ENCODE data around the gene KRTAP10-3.
"Not testable (repeated sequence)": the region's sequence is repeated elsewhere in the genome, so short reads cannot be mapped to it uniquely, and the experiment has no call there.

Gene KRTAP10-3

DNA sequence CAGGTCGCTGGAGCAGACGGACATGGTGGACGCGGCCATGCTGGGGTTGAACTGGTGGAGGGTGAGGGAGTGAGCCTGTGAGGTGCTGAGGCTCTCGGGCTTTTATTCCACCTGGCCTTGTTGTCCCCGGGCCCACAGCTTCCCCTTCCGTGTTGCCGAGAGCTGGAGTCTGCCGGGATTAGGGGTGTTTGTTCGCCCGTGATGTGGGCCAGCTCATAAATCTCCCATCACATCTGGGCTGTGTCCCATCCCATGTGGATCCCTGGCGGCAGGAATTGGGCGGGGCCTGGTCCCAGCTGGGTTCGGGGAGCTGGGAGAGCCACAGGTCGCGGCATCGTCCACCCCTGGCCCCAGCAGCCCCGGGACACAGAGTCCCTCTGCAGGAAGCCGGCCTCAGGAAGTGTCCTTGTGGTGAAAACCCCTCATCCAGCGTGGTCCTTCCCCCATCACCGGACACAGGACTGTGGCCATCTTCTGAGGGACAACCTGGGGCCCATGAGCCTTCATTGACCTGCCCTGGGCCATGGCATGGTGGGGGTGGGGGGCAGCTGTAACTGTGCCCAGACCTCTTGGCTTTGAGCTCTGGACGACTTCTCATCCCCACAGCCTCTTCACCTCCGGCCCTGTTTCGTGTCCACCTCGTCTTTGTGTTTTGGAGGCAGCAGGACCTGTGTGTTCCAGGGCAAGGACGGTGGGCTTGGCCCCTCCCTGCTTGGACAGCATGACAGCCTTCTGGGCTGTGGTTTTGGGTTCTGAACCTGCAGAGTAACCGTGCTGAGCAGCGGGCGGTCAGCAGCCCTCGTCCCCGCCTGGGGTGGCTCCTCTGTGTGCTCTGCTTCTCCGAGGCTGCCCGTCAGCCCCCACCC, 34.1 kb upstream of the KRTAP10-3 start, which contains the start of gene KRTAP10-6:
KRTAP10-6 (minus strand) TSS at position 60 of the 866 bp plus-strand sequence; CDS start at position 39, 21 bp downstream.
- peak within 1 kb of the TSS; percentile 99 for H2AK5ac ChIP-seq (ENCODE audit: low read depth, low read length)
- peak within 1 kb of the TSS; percentile 89 for H3K14ac ChIP-seq (ENCODE audit: low read length)
- H3K36me3 ChIP-seq (replicated peaks in 1 of 2; ENCODE audit: control insufficient read depth in 2 of 2, insufficient read depth in 2 of 2, low read length in 2 of 2) = no peaks in the 10 kb centered on the region
- H2BK15ac ChIP-seq (ENCODE audit: low read length) = peak within 1 kb of the TSS; percentile 87
- peaks cover 3 to 6% of the 10 kb centered on the region in 2 donors for H3K4me1 ChIP-seq (ENCODE audit: control insufficient read depth in 2 of 2, insufficient read depth in 1 of 2, low read depth in 1 of 2, low read length in 2 of 2)
- H3K4ac ChIP-seq (ENCODE audit: low read length) = peak within 1 kb of the TSS; percentile 1
- H2AFZ ChIP-seq (ENCODE audit: low read length) = peak within 1 kb of the TSS; percentile 72
- peak within 1 kb of the TSS; percentile 73 for H3K23ac ChIP-seq (ENCODE audit: low read depth, low read length, poor library complexity)
- H3K18ac ChIP-seq (ENCODE audit: low read length) = peak within 1 kb of the TSS; percentile 100
- peaks cover 3% of the 10 kb centered on the region for H3K79me1 ChIP-seq (ENCODE audit: low read depth, low read length)
- H3K9ac ChIP-seq (ENCODE audit: low read depth, low read length, poor library complexity) = no peak within 1 kb of the TSS
- H4K91ac ChIP-seq (ENCODE audit: low read depth, low read length, poor library complexity) = no peak within 1 kb of the TSS
- no peak within 1 kb of the TSS for H3K27ac ChIP-seq (replicated peaks; ENCODE audit: low read length)
- H2BK5ac ChIP-seq (ENCODE audit: low read length) = peak within 1 kb of the TSS; percentile 75
- H3K4me2 ChIP-seq (ENCODE audit: insufficient read depth, low read length, poor library complexity, severe bottlenecking) = no peak within 1 kb of the TSS
- peaks cover 0 to 3% of the 10 kb centered on the region in 2 donors for H3K9me3 ChIP-seq (replicated peaks in 1 of 2; ENCODE audit: control insufficient read depth in 2 of 2, insufficient read depth in 1 of 2, low read depth in 1 of 2, low read length in 2 of 2)
- no CpG with 5 or more reads among the region's 33 CpGs for WGBS, 2 donors (ENCODE audit: extremely low coverage in 2 of 2, insufficient read length in 2 of 2, insufficient replicate concordance in 1 of 2)
- H3K27me3 ChIP-seq (ENCODE audit: control insufficient read depth in 3 of 3, insufficient read depth in 3 of 3, low read depth in 1 of 3, low read length in 3 of 3) = no peaks in the 10 kb centered on the region
- H3K4me3 ChIP-seq (ENCODE audit: low read length in 2 of 2) = no peak within 1 kb of the TSS
- no peak for DNase-seq (ENCODE audit: low spot score)
- peak within 1 kb of the TSS; percentile 98 for H2BK12ac ChIP-seq (ENCODE audit: low read length)
- peak within 1 kb of the TSS; percentile 43 for H4K8ac ChIP-seq (ENCODE audit: low read depth, low read length)
- peak within 1 kb of the TSS; percentile 38 for H2BK120ac ChIP-seq (ENCODE audit: low read depth, low read length)

DNA sequence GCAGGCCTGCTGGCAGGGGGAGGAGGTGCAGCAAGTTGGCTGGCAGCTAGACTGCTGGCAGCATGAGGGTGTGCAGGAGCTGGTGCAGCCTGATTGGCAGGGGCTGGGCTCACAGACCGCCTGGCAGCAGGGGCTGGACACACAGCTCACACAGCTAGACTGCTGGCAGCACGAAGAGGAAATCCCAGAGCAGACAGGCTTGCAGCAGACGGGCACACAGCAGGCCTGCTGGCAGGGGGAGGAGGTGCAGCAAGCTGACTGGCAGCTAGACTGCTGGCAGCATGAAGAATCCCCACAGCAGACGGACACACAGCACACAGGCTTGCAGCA, 33.2 kb upstream of the KRTAP10-3 start:
- not testable (repeated sequence) for H4K8ac ChIP-seq (ENCODE audit: low read depth, low read length); DNase-seq (ENCODE audit: low spot score); H3K9ac ChIP-seq (ENCODE audit: low read depth, low read length, poor library complexity); H2BK5ac ChIP-seq (ENCODE audit: low read length); H3K4me2 ChIP-seq (ENCODE audit: insufficient read depth, low read length, poor library complexity, severe bottlenecking); H3K4me3 ChIP-seq (ENCODE audit: low read length in 2 of 2); H3K27me3 ChIP-seq (ENCODE audit: control insufficient read depth in 3 of 3, insufficient read depth in 3 of 3, low read depth in 1 of 3, low read length in 3 of 3); H2BK15ac ChIP-seq (ENCODE audit: low read length); H3K36me3 ChIP-seq (replicated peaks in 1 of 2; ENCODE audit: control insufficient read depth in 2 of 2, insufficient read depth in 2 of 2, low read length in 2 of 2); H3K4me1 ChIP-seq (ENCODE audit: control insufficient read depth in 2 of 2, insufficient read depth in 1 of 2, low read depth in 1 of 2, low read length in 2 of 2); H4K91ac ChIP-seq (ENCODE audit: low read depth, low read length, poor library complexity); H3K4ac ChIP-seq (ENCODE audit: low read length); H2BK120ac ChIP-seq (ENCODE audit: low read depth, low read length); H3K79me1 ChIP-seq (ENCODE audit: low read depth, low read length); H2AFZ ChIP-seq (ENCODE audit: low read length); H3K9me3 ChIP-seq (replicated peaks in 1 of 2; ENCODE audit: control insufficient read depth in 2 of 2, insufficient read depth in 1 of 2, low read depth in 1 of 2, low read length in 2 of 2); H3K27ac ChIP-seq (replicated peaks; ENCODE audit: low read length)
- peak overlapping the region; percentile 87 for H3K18ac ChIP-seq (ENCODE audit: low read length)
- peak overlapping the region; percentile 89 for H3K14ac ChIP-seq (ENCODE audit: low read length)
- peak overlapping the region; percentile 75 for H2AK5ac ChIP-seq (ENCODE audit: low read depth, low read length)
- H2BK12ac ChIP-seq (ENCODE audit: low read length) = peak overlapping the region; percentile 94
- WGBS, 2 donors (ENCODE audit: extremely low coverage in 2 of 2, insufficient read length in 2 of 2, insufficient replicate concordance in 1 of 2) = no CpG with 5 or more reads among the region's 4 CpGs
- peak overlapping the region; percentile 73 for H3K23ac ChIP-seq (ENCODE audit: low read depth, low read length, poor library complexity)

DNA sequence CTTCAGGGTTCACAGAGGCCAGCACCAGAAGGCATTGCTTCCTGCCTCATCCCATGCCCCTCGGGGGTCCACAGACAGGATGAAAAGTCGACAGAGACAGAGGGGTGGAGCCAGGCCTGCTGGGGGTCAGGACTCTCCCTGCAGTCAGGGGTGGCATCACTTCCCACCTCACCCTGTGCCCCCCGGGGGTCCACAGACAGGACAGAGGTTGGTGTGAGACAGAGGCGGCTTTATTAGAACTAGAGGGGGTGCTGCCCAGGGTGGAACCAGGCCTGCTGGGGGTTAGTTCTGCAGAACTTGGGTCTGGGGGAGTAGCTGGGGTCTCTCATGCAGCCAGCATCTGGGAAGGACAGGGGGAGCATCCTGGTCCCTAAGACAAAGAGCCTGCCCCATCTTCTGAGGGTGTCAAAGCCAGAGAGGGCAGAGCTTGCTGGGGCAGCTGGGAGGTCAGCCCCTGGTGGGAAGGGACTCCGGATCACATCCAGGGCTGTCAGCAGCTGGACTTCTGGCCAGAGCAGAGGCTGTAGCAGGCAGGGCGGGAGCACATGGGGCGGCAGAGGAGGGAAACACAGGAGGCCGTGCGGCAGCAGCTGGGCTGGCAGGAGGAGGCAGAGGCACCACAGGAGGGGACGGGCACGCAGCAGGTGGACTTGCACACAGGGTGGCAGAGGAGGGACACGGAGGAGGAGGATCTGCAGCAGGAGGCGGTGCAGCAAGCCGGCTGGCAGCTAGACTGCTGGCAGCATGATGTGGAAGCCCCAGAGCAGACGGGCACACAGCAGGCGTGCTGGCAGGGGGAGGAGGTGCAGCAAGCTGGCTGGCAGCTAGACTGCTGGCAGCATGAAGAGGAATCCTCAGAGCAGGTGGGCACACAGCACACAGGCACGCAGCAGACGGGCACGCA, 32.6 kb upstream of the KRTAP10-3 start:
- not testable (repeated sequence) for H2BK120ac ChIP-seq (ENCODE audit: low read depth, low read length); H2AFZ ChIP-seq (ENCODE audit: low read length); H3K27ac ChIP-seq (replicated peaks; ENCODE audit: low read length); H3K4me3 ChIP-seq (ENCODE audit: low read length in 2 of 2); H3K4me1 ChIP-seq (ENCODE audit: control insufficient read depth in 2 of 2, insufficient read depth in 1 of 2, low read depth in 1 of 2, low read length in 2 of 2); H4K8ac ChIP-seq (ENCODE audit: low read depth, low read length); H3K36me3 ChIP-seq (replicated peaks in 1 of 2; ENCODE audit: control insufficient read depth in 2 of 2, insufficient read depth in 2 of 2, low read length in 2 of 2); H3K79me1 ChIP-seq (ENCODE audit: low read depth, low read length); H3K9me3 ChIP-seq (replicated peaks in 1 of 2; ENCODE audit: control insufficient read depth in 2 of 2, insufficient read depth in 1 of 2, low read depth in 1 of 2, low read length in 2 of 2); H3K4me2 ChIP-seq (ENCODE audit: insufficient read depth, low read length, poor library complexity, severe bottlenecking); H2BK5ac ChIP-seq (ENCODE audit: low read length); H4K91ac ChIP-seq (ENCODE audit: low read depth, low read length, poor library complexity); H3K4ac ChIP-seq (ENCODE audit: low read length); H2BK15ac ChIP-seq (ENCODE audit: low read length); H3K9ac ChIP-seq (ENCODE audit: low read depth, low read length, poor library complexity); H3K27me3 ChIP-seq (ENCODE audit: control insufficient read depth in 3 of 3, insufficient read depth in 3 of 3, low read depth in 1 of 3, low read length in 3 of 3); DNase-seq (ENCODE audit: low spot score)
- peak overlapping the region; percentile 73 for H3K23ac ChIP-seq (ENCODE audit: low read depth, low read length, poor library complexity)
- H2BK12ac ChIP-seq (ENCODE audit: low read length) = peak overlapping the region; percentile 94
- H3K18ac ChIP-seq (ENCODE audit: low read length) = peak overlapping the region; percentile 87
- H3K14ac ChIP-seq (ENCODE audit: low read length) = peak overlapping the region; percentile 89
- peak overlapping the region; percentile 75 for H2AK5ac ChIP-seq (ENCODE audit: low read depth, low read length)
- WGBS, 2 donors (ENCODE audit: extremely low coverage in 2 of 2, insufficient read length in 2 of 2, insufficient replicate concordance in 1 of 2) = no CpG with 5 or more reads among the region's 19 CpGs

DNA sequence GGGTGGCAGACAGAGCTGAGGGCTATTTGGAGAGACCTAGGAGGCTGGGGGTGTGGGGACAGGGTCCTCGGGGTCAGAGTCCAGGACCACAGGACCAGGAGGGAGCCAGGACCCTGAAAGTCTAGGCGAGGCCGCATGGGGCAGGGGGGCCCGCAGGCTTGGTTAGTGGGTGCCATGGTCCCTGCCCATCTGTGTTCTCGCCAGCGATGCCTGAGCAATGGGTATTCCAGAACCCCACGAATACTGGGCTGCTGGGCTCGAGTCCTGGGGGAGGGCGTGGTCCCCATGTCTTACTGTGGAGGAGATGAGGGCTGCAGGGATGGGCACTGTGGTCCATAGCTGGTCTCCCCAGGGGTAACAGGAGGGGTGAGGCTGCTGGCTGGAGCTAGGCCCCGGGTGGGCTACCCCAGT, 31.7 kb upstream of the KRTAP10-3 start:
- H2BK5ac ChIP-seq (ENCODE audit: low read length) = peak overlapping the region; percentile 53
- peak overlapping the region; percentile 3 for H3K23ac ChIP-seq (ENCODE audit: low read depth, low read length, poor library complexity)
- no peak overlapping the region for H3K27ac ChIP-seq (replicated peaks; ENCODE audit: low read length)
- no peaks in the 10 kb centered on the region for H3K36me3 ChIP-seq (replicated peaks in 1 of 2; ENCODE audit: control insufficient read depth in 2 of 2, insufficient read depth in 2 of 2, low read length in 2 of 2)
- no peak overlapping the region for H3K4me3 ChIP-seq (ENCODE audit: low read length in 2 of 2)
- peak overlapping the region; percentile 92 for H2AK5ac ChIP-seq (ENCODE audit: low read depth, low read length)
- no peak overlapping the region for H3K4me2 ChIP-seq (ENCODE audit: insufficient read depth, low read length, poor library complexity, severe bottlenecking)
- WGBS, 2 donors (ENCODE audit: extremely low coverage in 2 of 2, insufficient read length in 2 of 2, insufficient replicate concordance in 1 of 2) = no CpG with 5 or more reads among the region's 10 CpGs
- H3K9ac ChIP-seq (ENCODE audit: low read depth, low read length, poor library complexity) = no peak overlapping the region
- peak overlapping the region; percentile 33 for H3K18ac ChIP-seq (ENCODE audit: low read length)
- DNase-seq (ENCODE audit: low spot score) = no peak
- no peak overlapping the region for H2BK15ac ChIP-seq (ENCODE audit: low read length)
- peak overlapping the region; percentile 67 for H2BK12ac ChIP-seq (ENCODE audit: low read length)
- H3K4ac ChIP-seq (ENCODE audit: low read length) = no peak overlapping the region
- H3K27me3 ChIP-seq (ENCODE audit: control insufficient read depth in 3 of 3, insufficient read depth in 3 of 3, low read depth in 1 of 3, low read length in 3 of 3) = no peaks in the 10 kb centered on the region
- H4K8ac ChIP-seq (ENCODE audit: low read depth, low read length) = no peak overlapping the region
- H4K91ac ChIP-seq (ENCODE audit: low read depth, low read length, poor library complexity) = no peak overlapping the region
- H3K79me1 ChIP-seq (ENCODE audit: low read depth, low read length) = peaks cover 3% of the 10 kb centered on the region
- no peak overlapping the region for H2AFZ ChIP-seq (ENCODE audit: low read length)
- peaks cover 0 to 3% of the 10 kb centered on the region in 2 donors for H3K9me3 ChIP-seq (replicated peaks in 1 of 2; ENCODE audit: control insufficient read depth in 2 of 2, insufficient read depth in 1 of 2, low read depth in 1 of 2, low read length in 2 of 2)
- peak overlapping the region; percentile 38 for H3K14ac ChIP-seq (ENCODE audit: low read length)
- peaks cover 3 to 6% of the 10 kb centered on the region in 2 donors for H3K4me1 ChIP-seq (ENCODE audit: control insufficient read depth in 2 of 2, insufficient read depth in 1 of 2, low read depth in 1 of 2, low read length in 2 of 2)
- H2BK120ac ChIP-seq (ENCODE audit: low read depth, low read length) = no peak overlapping the region
